Brain pericyte (primary cell): ENCODE data around the gene STK38.

Experiments used
- DNase-seq: peaks from one replicate; pipeline ENCODE4 v3.0.0-alpha.2; 2012; ENCODE audit warnings: low read depth, low spot score

Gene STK38

GRCh38 chr6:36523451-36523850 is 23.8 kb downstream of the STK38 start:
- DNase-seq, result no peak

- no peak for DNase-seq
Observed at GRCh38 chr6:36519352-36519751, 27.9 kb downstream of the STK38 start.

GRCh38 chr6:36517408-36517807 is 29.9 kb downstream of the STK38 start:
- no peak for DNase-seq

- DNase-seq, result no peak
Observed at GRCh38 chr6:36516988-36517387, 30.3 kb downstream of the STK38 start.

- no peak for DNase-seq
Observed at GRCh38 chr6:36516559-36516958, 30.7 kb downstream of the STK38 start.

- no peak for DNase-seq
Observed at GRCh38 chr6:36515844-36516243, 31.4 kb downstream of the STK38 start.

- no peak for DNase-seq
Observed at GRCh38 chr6:36514554-36515456, 32.5 kb downstream of the STK38 start.

GRCh38 chr6:36510365-36510764 is 36.9 kb downstream of the STK38 start:
- DNase-seq, result no peak

GRCh38 chr6:36508532-36508931 is 38.7 kb downstream of the STK38 start:
- no peak for DNase-seq

- no peak for DNase-seq
Observed at GRCh38 chr6:36506611-36507010, 40.7 kb downstream of the STK38 start.

- no peak for DNase-seq
Observed at GRCh38 chr6:36505744-36506534, 41.3 kb downstream of the STK38 start.

- DNase-seq, result no peak
Observed at GRCh38 chr6:36504982-36505381, 42.3 kb downstream of the STK38 start.

- DNase-seq, result no peak
Observed at GRCh38 chr6:36504181-36504580, 43.1 kb downstream of the STK38 start.

GRCh38 chr6:36501686-36502085 is 45.6 kb downstream of the STK38 start:
- DNase-seq, result no peak

GRCh38 chr6:36499918-36500317 is 47.4 kb downstream of the STK38 start:
- DNase-seq, result no peak

- DNase-seq, result no peak
Observed at GRCh38 chr6:36495086-36495485, 52.2 kb downstream of the STK38 start.

- DNase-seq, result no peak
Observed at GRCh38 chr6:36493859-36494258, 53.4 kb downstream of the STK38 start.

GRCh38 chr6:36493319-36493718 is 54.0 kb downstream of the STK38 start:
- no peak for DNase-seq

GRCh38 chr6:36492621-36493020 is 54.7 kb downstream of the STK38 start:
- no peak for DNase-seq

GRCh38 chr6:36492092-36492491 is 55.2 kb downstream of the STK38 start:
- DNase-seq, result no peak

GRCh38 chr6:36491378-36491965 is 55.8 kb downstream of the STK38 start:
- no peak for DNase-seq

- no peak for DNase-seq
Observed at GRCh38 chr6:36489426-36489825, 57.9 kb downstream of the STK38 start.
